GM19372 (cell line): ENCODE results near the gene CELSR1.

Experiments
- ATAC-seq: cut with Tn5 transposase; IDR thresholded peaks from one replicate; pipeline ENCODE4 v1.9.1; 2021; ENCODE audit warnings: mild to moderate bottlenecking, low read depth, moderate library complexity; ENCODE audit not compliant: unreplicated experiment

Gene CELSR1

DNA sequence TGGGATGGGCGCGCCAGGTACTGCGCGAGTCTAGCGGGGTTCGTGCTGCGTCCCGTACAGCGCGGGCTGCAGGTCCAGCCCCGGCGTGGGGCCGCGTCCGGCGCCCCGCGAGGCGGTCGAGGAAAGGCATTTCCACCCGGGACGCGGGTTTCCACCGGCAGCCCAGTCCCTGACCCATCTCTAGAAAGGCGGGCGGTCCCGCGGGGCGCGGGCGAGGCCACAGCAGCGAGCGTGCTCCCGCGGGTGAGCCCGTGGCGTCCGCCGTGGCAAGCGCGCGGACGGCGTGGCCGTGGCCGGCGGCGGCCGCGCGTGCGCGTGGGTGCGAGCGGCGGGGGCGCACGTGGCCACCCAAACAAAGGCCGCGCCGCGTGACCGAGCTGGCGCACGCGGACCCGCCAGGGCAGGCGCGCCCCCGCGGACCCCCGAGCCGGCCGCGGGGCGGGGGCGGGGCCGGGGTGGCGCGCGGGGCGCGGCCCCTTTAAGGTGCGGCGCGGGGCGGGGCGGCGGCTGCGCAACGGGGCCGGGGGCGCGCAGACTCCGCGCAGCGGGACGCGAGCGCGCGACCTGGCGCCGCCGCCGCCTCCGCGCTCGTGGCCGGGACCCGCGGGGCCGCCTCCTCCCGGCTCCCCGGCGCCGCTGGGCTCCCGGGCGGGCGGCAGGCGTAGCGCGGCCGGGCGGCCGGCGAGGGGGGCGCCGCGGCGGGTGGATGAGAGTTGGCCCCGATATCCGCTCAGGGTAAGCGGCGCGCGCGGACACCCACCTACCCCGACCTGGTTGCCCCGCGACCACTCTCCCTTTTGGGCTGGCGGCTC, 39.3 kb upstream of the CELSR1 start:
- ATAC-seq = peak; percentile 59

DNA sequence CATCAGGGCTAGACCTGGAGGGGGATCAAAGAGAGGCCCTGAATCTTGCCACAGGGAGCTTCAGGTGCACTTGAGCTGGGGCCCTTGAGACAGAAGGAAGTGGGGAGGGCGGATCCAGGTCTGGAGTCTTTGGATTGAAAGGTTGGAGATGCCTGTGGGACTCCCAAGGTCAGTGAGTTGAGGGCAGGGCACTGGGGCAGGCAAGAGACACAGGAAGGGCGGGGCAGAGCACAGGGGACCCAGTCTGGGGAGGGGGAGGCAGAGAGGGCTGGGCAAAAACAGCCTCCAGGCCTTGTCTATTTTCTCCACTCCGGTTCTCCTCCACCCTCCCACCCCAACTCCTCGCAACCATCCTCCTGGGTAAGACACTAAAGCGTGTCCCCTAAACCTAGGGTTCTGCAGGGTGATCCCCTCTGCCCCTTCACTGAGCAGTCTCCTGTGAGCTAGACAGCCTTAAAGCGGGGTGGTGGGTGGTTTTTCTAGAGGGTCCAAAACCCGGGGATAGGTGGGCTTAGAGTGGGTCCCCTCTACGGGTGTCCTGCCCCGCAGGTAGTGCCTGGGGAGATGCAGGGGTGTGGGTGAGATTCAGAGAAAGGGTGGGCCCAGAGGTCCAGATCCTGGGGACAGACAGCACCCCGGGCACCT, 38.6 kb upstream of the CELSR1 start:
- no peak for ATAC-seq

DNA sequence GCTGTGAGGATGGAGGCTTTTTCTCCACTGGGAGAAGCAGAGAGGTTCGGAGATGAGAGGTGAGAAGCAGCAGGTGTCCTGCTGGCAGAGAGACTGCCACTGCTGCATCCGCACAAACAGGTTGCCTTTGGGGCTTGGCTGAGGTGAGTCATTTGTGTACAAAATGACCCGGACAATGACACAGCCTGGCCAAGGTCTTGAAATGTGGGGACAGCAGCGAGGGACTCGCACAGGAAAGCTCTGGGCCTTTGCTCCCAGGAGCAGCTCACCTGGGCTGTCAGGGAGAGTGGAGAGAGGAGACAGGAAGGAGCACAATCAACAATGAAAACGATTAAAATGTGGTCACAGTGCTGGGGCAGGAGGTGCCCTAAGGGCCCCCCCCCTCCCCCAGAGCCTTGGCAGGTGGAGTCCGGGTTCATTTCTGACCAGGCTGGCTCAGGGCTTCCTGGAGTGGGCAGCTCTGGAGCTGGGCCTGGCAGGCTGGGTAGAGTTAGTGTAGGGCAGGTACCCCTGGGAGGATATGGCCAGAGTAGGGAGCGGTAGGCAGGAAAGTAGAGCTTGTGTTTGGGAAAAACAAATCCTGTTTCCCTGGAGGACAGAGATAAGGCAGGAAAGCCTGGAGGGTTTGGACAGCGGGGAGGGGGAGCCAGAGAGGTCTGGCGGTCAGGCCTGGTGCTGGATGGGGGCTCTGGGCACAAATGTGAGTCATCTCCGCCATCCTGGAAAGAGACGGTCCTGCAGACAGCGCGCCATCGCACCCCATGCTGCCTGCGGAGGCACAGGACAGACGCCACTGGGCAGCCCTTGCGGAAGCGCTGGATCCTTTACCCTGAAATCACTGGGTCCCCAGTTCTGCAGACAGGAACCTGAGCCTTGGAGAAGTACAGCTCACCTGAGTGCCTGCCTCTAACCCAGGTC, 37.8 kb upstream of the CELSR1 start:
- no peak for ATAC-seq

DNA sequence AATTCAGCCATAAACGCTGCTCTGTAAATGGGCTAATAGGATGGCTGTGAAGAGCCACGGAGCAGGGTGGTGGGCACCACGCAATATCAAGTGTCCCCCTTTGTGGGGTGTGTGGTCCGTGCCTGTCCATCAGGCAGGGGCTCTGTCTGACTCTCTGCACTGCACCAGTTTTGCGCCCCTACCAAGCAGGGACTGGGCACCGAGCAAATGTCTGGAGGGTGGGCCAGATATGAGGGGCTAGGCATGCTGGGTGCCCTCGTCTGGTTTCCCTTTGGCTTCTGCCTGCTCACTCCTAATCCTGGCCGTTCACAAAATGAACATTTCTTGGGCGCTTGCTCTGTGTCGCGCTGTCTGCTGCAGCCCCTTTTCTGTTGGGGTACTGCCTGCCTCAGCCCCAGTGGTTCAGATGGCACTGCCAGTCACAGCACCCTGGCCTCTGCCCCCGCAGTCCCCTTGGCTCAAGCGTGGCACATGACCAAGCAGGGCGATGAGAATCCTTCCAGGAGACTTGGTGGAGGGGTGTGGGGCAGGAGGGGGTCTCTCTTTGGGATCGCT, 37.1 kb upstream of the CELSR1 start:
- no peak for ATAC-seq

DNA sequence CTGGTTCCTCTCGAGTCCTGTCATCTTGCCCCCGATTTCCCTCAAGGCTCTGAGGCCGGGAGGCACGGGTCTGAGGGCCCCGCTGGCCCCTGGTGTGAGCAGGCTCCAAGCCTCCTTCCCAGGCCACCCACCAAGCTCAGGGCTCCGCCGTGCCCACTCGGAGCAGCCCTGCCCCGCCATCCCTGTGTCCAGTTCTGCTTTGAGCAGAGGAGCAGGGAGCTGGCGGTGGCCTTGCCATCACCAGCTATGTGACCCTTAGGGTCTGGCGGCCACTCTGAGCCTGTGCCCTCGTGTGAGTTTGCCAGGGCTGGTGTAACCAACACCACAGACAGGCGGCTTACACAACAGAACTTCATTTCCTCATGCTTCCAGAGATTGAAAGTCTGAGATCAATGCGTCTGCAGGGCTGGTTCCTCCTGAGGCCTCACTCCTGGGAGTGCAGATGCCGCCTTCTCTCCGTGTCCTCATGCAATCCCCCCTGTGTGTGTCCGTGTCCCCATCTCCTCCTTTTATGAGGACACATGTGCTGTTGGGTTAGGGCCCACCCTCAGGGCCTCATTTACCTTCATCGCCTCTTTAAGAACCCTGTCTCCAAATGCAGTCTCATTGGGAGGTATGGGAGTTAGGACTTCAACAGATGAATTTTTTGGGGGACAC, 36.5 kb upstream of the CELSR1 start:
- ATAC-seq = no peak

DNA sequence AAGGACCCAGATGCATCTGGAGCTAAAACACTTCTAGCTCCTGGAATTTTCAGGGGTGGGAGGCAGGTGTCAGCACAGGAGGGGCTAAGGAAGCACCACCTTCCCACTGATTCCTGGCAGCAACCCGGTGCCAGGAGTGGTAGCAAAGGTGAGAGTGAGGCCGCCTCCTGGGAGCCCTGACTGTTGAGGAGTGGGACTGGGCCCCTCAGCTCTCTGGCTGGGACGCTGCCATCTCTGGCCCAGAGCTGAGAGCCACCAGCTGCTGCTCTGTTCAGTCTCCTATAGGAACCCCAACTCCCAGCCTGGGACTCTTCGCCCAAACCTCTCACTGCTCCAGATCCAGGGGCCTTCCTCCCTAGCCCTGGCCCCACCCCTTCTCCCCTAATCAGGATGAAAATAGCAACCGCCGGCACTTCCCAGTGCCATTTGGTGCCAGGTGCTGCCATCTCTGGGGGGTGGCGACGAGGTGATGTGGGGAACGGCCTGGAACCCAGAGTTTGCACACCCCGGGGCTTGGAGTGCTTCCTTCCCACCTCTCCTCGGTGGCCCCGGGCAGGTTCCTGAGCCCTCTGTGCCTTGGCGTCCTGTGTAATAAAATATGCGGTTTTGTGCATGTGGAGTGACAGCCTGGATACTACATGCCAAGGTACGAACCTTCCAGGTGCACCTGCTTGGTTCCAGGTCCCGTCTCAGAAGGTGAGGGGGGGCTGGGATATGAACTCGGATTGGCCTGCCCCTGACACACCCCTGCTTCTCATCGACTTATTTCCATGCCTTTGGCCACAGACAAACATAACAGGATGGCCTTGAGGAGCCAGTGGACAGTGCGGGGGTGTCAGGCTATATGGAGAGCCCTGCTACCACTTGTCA, 35.7 kb upstream of the CELSR1 start:
- no peak for ATAC-seq

DNA sequence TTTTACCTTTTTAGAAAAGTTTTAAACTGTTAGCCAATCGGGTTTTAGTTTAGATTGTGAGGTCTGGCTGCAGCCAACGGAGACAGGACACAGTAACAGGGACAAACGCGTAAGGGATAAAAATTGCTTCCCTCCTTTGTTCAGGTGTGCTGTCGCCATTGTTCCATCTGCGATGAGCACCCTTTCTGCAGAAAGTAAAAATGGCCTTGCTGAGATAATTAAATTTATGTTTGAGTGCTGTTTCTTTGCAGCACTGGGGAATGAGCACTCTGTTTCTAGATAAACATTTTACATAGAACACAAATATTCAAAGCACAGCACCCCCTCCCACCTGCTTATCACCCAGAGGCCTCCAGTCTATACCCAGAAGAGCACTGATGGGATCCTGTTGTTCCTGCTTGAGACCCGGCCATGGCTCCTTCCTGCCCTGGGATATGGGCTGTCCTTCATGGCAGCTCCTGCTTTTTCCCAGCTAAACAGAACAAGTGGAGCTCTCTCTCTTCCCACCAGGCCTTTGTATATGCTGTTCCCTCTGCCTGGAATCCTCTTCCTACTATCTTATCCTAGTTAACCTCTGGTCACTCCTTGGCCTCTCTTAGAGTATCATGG, 34.3 kb upstream of the CELSR1 start:
- ATAC-seq = no peak

DNA sequence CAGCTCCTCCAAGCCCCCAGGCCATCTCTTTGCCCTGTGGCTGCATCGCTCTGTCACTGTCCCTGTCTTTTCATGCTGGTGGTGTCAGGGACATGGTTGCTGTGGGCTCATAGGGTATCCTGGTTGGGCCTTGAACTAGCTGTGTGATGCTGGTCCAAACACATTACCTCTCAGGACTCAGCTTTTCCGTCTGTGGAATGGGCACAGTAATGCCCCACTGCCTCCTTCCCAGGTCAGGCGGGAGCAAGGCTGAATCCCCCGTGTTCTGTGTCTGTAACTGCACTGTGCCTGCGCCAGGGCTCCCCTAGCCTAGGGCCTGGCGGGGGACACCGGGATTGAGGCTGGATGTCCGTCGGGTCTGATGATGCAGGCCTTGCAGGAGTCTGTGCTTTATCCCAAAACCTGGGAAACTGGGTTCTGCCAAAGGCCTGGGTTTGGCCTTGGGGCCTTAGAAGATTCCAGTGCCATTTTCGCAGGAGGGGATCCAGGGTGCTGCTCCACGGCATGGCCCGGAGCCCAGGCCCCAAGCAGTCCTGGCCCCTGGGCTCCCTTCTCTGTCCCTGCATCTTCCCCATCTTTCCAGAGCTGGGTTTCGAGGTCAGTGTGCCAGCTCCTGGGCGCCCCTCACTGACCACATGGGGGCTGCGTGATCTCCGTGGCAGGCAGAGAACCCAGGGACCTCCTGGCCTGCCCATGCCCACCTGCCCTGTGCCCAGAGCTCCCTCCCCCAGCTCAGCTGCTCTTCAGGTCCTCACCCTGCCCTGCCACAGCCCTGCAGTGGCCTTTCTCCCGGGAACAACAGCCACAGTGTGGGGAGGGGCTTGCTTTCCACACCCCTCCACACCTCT, 32.7 kb upstream of the CELSR1 start:
- ATAC-seq = no peak

DNA sequence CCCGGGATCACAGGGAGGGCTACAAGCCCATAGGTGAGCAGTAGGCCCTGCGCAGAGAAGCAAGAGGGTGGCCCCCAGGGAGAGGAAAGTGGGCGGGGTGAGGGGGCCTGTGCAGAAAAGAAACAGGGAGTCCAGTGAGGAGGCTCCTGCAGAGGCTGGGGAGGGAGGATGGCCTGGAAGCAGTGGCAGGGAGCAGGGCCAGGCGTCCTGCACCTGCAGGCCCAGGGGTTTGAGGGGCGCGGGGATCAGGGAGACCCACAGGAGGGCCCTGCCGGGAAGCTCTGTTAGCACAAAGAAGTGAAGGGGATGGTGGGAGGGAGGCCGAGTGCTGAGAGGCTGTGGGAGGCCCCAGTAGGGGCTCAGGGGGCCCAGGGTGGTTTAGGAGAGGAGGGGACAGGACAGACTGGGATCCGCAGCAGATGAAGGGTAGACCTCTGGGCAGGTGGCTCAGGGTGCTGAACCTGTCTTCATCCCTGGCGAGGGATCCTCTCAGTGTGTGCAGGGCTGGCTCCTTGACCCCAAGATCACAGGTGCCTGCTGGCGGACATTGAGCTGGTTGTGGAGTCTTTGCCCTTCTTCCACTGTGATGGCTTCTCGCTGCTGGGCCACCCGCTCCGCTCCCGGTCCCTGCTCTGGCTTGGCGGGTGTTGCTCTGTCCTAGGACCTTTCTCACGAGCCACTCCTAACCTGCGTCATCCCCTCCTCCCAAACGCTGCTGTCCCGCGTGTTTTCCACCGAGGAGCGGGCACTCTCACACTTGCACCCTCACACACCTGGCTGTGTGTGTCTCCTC, 31.8 kb upstream of the CELSR1 start:
- no peak for ATAC-seq

DNA sequence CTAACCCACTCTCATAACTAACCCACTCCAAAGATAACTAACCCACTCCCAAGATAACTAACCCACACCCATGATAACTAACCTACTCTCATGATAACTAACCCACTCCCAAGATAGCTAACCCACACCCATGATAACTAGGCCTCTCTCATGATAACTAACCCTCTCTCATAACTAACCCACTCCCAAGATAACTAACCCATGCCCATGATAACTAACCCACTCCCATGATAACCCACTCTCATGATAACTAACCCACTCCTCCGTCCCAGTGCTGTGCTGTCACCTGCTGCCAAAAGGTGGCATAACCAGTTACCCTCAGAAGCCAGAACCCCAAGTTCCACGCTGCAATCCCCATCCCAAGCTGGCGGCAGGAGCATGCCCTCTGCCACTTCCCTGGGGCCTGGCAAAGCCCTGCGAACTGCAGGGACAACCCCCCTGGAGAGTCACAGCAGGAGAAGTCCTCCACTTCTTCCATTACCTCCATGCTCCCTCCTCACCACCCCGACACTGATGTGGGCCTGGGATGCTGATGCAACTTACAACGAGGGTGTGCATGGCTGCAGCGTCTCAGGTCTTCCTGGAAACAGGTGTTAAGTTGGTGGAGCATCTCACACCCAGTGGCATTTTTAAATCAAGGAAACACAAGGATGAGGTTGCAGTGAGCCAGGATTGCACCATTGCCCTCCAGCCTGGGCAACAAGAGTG, 30.8 kb upstream of the CELSR1 start:
- ATAC-seq = no peak

DNA sequence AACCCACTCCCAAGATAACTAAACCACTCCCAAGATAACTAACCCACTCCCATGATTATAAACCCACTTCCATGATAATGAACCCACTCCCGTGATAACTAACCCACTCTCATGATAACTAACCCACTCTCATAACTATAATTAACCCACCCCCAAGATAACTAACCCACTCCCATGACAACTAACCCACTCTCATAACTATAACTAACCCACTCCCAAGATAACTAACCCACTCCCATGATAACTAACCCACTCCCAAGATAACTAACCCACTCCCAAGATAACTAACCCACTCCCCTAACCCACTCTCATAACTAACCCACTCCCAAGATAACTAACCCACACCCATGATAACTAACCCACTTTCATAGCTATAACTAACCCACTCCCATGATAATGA, 30.1 kb upstream of the CELSR1 start:
- no peak for ATAC-seq

DNA sequence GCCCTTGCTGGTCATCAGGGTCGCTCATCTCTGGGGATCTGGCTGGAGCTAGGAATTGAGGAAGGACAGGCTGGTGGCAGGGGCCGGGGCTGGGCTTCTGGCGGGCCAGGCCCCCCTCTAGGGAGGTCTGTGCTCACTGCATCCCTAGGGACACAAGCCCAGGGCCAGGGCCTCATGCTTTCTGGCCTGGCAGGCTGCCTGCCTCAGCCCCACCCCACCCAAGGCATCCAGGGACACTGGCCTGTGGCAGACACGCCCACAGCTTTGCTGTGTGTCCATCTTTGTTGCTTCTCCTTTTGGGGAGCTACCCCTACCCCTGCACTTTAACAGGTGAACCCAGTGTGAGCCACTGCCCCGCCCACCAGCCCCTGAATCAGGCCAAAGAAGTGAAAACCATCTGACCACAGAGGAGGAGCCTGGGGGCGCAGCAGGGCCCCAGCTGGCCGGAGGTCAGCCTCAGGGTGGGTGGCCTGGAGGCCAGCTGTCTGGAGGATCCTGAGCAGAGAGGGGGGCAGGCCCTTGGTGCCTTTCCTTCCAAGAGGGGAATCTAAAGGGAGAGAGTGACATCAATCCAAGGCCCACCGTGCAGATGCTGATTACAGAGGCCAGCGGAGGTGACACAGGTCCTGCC, 26.8 kb upstream of the CELSR1 start:
- no peak for ATAC-seq

DNA sequence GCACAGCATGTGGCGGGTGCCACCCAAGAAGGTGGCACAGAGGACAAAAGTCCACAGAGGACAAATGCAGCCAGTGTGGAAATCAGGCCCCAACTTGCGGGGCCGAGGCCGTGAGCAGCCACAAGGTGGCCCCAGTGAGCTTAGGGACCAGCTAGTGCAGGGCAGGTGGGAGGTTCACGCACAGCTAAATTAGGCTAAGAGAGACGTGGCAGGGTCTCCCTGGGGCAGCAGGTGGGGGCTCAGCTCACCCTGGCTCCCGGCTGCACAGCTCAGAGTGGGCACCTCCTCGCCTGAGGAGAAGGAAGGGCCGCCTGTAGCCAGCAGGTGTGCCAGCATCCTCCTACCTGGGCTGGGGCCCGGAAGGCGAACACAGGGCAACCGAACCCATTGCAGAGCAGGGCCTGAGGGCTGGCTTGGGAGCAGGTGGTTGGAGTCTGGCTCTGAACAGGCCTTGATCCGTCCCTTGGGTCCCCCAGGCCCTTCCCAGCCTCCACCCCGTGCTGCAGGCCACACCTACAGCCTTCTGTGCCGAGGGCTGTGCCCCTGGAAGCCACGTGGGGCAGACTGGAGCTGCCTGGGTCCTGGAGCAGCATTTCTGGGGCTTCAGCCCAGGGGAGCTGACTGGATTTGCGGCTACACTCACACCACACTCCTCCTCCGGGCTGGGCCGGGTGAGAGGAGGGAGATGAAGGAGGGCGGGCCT, 26.1 kb upstream of the CELSR1 start:
- ATAC-seq = no peak

DNA sequence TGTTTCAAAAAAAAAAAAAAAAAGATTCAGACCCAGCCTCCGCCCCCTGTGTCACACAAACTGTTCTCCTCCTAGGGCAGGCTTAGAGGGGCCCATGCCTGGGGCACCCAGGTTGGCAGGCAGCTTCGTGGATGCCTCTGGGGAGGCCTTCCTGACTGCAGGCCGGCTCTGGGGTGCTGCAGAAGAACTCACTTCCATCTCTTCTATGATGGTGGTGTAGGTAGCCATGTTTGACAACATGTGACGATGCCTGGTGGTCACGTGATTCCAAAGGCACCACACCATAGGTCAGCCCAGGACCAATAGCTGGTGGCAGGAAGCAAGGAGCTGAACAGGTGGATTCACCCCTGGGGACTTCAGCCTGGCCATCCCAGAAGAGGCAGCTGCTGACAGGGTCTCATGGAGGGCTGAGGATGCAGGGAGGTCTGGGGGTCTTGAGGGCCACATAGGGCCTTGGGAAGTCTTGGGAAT, 24.1 kb upstream of the CELSR1 start:
- ATAC-seq = no peak

DNA sequence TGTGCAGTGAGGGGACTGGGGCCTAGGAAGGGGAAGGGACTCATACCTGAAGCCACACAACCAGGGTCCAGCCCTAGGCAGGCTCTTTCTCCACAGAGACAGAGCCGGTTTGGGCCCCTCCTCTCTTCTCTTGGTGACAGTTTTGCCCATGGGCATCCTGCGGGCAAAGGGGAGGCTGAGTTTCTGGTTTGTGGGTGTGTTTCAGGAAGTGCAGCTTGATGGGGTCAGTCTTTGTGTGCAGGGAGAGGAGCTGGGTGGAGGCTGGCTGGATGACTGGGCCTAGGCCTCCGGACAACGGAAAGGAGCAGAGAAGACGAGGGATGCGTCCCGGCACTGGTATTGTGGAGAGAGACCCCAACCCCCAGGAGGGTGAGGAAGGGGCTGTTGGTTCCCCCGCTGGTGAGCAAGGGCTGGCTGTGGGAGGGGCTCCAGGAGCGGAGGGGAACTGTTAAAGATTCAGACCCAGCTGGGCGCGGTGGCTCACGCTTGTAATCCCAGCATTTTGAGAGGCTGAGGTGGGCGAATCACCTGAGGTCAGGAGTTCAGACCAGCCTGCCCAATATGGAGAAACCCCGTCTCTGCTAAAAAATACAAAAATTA, 23.4 kb upstream of the CELSR1 start:
- ATAC-seq = no peak
